ENCODE measurements around the gene FXYD7. TPM values are rescaled to one million over a fixed set of nuclear protein-coding genes. Genes with fewer than 3 reads are reported as not detected.
A peak's percentile ranks its signal among the peaks of the same experiment; 100 is the strongest.

The FXYD7 gene
- total RNA-seq, 1 experiment from 2014 or later, result 0.71 TPM

DNA sequence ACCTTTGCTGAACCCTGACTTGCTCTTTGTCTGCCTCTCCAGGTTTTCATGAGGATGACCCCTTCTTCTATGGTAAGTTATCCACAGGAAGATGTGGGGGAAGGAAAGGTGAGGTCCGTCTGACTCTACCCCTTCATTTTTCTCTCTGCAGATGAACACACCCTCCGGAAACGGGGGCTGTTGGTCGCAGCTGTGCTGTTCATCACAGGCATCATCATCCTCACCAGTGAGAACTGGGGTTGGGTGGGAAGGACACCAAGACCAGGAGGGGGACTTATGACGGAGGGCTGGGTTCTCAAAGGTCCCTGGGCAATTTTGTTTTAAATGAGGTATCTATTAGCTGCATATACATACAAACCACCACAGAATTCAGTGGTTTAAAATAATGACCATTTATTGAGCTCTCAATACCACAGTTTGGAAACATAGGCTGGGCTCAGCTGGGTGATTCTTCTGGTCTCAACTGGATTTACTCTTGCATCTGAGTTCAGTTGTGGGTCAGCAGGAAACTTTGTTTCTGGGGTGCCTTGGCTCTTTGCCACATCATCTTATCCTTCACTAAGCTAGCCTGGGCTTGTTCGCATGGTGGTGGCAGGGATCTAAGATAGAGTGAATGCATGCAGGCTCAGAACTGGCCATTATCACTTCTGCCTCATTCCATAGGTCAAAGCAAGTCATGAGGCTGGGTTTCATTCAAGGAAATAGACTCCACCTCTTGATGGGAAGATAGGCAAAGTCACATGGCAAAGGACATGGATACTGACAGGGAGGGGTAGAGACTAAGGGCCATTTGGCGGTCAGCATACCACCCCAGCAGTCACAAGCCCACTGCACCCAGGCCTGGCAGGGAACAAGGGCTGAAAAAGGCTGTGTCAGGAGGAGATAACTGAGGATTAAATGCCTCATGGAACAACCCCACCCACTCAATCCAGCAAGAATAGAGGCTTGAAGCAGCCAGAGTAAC is 23.3 kb downstream of the FXYD7 start (continued):
- TF ChIP-seq SRF (IDR thresholded peaks at IDR 0.05; ENCODE audit: low read depth), result no peak

DNA sequence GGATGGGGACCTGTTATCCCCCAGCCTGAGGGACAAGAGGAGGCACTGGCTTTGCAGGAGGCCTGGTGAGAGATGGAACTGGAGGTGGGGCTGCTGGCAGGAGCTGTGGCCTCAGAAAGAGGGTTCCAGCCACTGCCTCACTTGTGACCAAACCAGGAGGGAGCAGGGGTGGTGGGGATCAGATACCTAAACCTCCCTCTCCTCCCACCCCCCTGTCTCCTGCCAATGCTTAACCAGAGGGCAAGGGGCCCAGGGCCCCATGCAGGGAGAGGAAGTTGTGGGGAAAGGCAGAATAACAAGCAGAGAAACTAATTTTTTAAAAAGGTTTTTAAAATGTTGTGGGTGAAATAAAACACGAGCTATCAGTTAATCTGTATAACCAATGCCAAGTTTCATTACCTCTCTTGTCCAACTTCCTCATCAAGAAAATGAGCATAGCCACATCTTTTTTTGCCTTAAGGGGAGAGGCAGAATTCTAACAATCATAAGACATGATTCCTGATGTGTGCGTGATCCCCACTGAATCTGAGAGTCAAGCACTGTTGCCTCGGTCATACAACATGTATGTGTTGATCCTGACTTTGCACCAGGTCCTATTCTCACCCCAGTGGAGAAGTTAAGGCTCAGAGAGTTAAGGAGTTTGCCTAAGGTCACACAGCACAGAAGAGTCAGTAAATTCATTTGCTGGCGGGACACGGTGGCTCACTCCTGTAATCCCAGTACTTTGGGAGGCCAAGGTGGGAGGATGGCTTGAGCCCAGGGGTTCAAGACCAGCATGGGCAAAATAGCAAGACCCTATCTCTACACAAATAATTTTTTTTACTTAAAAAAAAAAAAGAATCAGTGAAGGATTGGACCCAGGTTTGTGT is 24.4 kb downstream of the FXYD7 start:
- TF ChIP-seq JUND (IDR thresholded peaks at IDR 0.05) (no peak), ZFX (IDR thresholded peaks at IDR 0.05) (no peak), EZH2 (IDR thresholded peaks at IDR 0.05) (no peak), POLR2A (IDR thresholded peaks at IDR 0.05; ENCODE audit: borderline replicate concordance, extremely low read depth, insufficient read depth, insufficient read length) (no peak)
- no TSS peak for BruUV-seq (replicated peaks)
- Histone ChIP-seq H3K36me3 (ENCODE audit: control insufficient read depth in 1 of 2, insufficient read depth in 2 of 2, low read length in 2 of 2) (peaks cover 0 to 16% of the 10 kb centered on the region in 2 experiments; a peak in 2 of 4 replicates), H3K4me3 (replicated peaks in 1 of 2; ENCODE audit: low read depth in 1 of 2, low read length in 2 of 2) (no peak overlapping the region), H3K79me2 (ENCODE audit: insufficient read depth, low read length) (no peaks in the 10 kb centered on the region), H3K9me3 (ENCODE audit: control insufficient read depth in 1 of 2, insufficient read depth in 1 of 2, low read depth in 1 of 2, low read length in 2 of 2) (peaks cover 0 to 2% of the 10 kb centered on the region in 2 experiments; a peak in 1 of 4 replicates), H3K9ac (ENCODE audit: low read length) (no peak overlapping the region), H3K27ac (ENCODE audit: low read depth, low read length) (no peak overlapping the region), H3K4me2 (ENCODE audit: low read length) (peak overlapping the region; percentile 6; the same call in 1 of the 2 replicates), H3K9me2 (ENCODE audit: insufficient read depth) (no peaks in the 10 kb centered on the region), H4K20me1 (ENCODE audit: insufficient read depth) (no peaks in the 10 kb centered on the region), H2AFZ (ENCODE audit: low read depth, low read length, poor library complexity, severe bottlenecking) (no peak overlapping the region), H3K4me1 (ENCODE audit: control insufficient read depth in 1 of 2, insufficient read depth in 2 of 2, low read length in 2 of 2) (peaks cover 39 to 67% of the 10 kb centered on the region in 2 experiments), H3K27me3 (ENCODE audit: insufficient read depth, low read length) (no peaks in the 10 kb centered on the region)
- intact Hi-C loops (cut with micrococcal nuclease), result no loop called here
- DNase-seq (ENCODE audit: low read depth, low spot score) (no peak), ATAC-seq (no peak)
- POLR2A ChIA-PET, result interaction anchor here (1.2 kb wide), 1 partner anchor 10 kb away, joined by 3 read pairs; no protein-coding TSS in a partner anchor
- CTCF ChIA-PET, result no interaction called here
- RAD21 ChIA-PET (ENCODE audit: low non-redundant PET in 1 of 2, low total read pairs in 2 of 2, uncharacterized antibody in 2 of 2, unreplicated experiment in 2 of 2), result no interaction called here

Data from HCT116 (cell line).